GM12878 (cell line): ENCODE measurements around the gene DSTN. TPM values are rescaled to one million over a fixed set of nuclear protein-coding genes. Genes with fewer than 3 reads are reported as not detected.

Experiments used
- ATAC-seq: fragments of 200-7000 bp; cut with Tn5 transposase; 3 replicates; pipeline ENCODE4 v1.9.1; 2020; ENCODE audit warnings: mild to moderate bottlenecking, moderate library complexity
- BruUV-seq: library from RNA; stranded (reverse); fragments of 400-500 nt; replicated peaks from 2 replicates; lab custom pipeline; 2021; lab: Mats Ljungman, UMichigan
- CTCF ChIA-PET: fragments of 300-600 bp; sonication (Branson Sonifier 250); formaldehyde crosslinking; extraction: SDS; loops from one replicate; lab custom pipeline; 2021; ENCODE audit warnings: inconsistent platforms; lab: Yijun Ruan, JAX
- POLR2A ChIA-PET: fragments of 350-600 bp; formaldehyde crosslinking; extraction: SDS; loops from one replicate; lab custom pipeline; 2021; ENCODE audit warnings: inconsistent platforms; lab: Charles Lee
- RAD21 ChIA-PET: fragments of 300-600 bp; sonication (Branson Sonifier 250); formaldehyde crosslinking; loops from one replicate; lab custom pipeline; 2023; ENCODE audit warnings: antibody characterized with exemption; ENCODE audit not compliant: unreplicated experiment; lab: Charles Lee
- SMC1A ChIA-PET: fragments of 300-600 bp; sonication (Branson Sonifier 250); formaldehyde crosslinking; loops from one replicate; lab custom pipeline; 2023; ENCODE audit not compliant: unreplicated experiment, uncharacterized antibody; lab: Charles Lee
- DNase-seq: peaks from one replicate; pipeline ENCODE4 v3.0.0-alpha.2; 2011; ENCODE audit warnings: low read depth, low spot score
- FAIRE-seq: peaks from 3 replicates; lab custom pipeline; 2011; peaks lifted over from hg19 to GRCh38; lab: Jason Lieb, UNC
- H2AFZ ChIP-seq: 2 replicates; pipeline ENCODE4 v1.6.0; 2011; ENCODE audit warnings: low read depth, low read length, control low read depth; ENCODE audit not compliant: control insufficient read depth
- H3K27ac ChIP-seq: 2 replicates; pipeline ENCODE4 v1.5.1; 2011; ENCODE audit warnings: control low read depth; ENCODE audit not compliant: control insufficient read depth, insufficient read depth
- H3K27me3 ChIP-seq, 2 experiments: replicated peaks in 1 of 2; 2 replicates each; pipeline versions ENCODE4 v1.6.0 to v1.6.1; 2011; ENCODE audit warnings: low read length in 1 of 2; ENCODE audit not compliant: control insufficient read depth in 2 of 2, insufficient read depth in 2 of 2
- H3K36me3 ChIP-seq, 2 experiments: 2 replicates each; pipeline ENCODE4 v1.5.1; 2011; ENCODE audit warnings: low read length in 1 of 2; ENCODE audit not compliant: control insufficient read depth in 2 of 2, insufficient read depth in 2 of 2
- H3K4me1 ChIP-seq: 2 replicates; pipeline ENCODE4 v1.6.1; 2011; ENCODE audit warnings: mild to moderate bottlenecking, low read length, moderate library complexity, mixed read lengths; ENCODE audit not compliant: control insufficient read depth, insufficient read depth
- H3K4me2 ChIP-seq: 2 replicates; pipeline ENCODE4 v1.6.0; 2011; ENCODE audit warnings: control low read depth; ENCODE audit not compliant: control insufficient read depth, insufficient read depth
- H3K4me3 ChIP-seq: fragments of 200-600 bp; sonication (generic); 2 replicates; pipeline ENCODE4 v1.5.1; 2016
- H3K79me2 ChIP-seq: 2 replicates; pipeline ENCODE4 v1.6.0; 2011; ENCODE audit warnings: low read length; ENCODE audit not compliant: control insufficient read depth, insufficient read depth
- H3K9ac ChIP-seq: 2 replicates; pipeline ENCODE4 v1.8.0; 2011; ENCODE audit warnings: low read length, control low read depth, mixed read lengths; ENCODE audit not compliant: control insufficient read depth, insufficient read depth
- H3K9me3 ChIP-seq: replicated peaks from 3 replicates; pipeline ENCODE4 v1.5.1; 2011; ENCODE audit warnings: mild to moderate bottlenecking, low read length; ENCODE audit not compliant: control insufficient read depth, insufficient read depth
- H4K20me1 ChIP-seq: 2 replicates; pipeline ENCODE4 v1.6.0; 2011; ENCODE audit not compliant: control insufficient read depth, insufficient read depth
- ATF2 ChIP-seq: IDR thresholded peaks from 2 replicates; pipeline ENCODE4 v1.6.1; 2012; ENCODE audit warnings: low read length, inconsistent platforms
- BACH1 ChIP-seq: fragments of 450-650 bp; IDR thresholded peaks from 2 replicates; pipeline ENCODE4 v1.6.1; 2017; ENCODE audit warnings: mild to moderate bottlenecking, borderline replicate concordance
- GABPA ChIP-seq: IDR thresholded peaks from 2 replicates; pipeline ENCODE4 v1.6.1; 2014; ENCODE audit warnings: antibody characterized with exemption, low read depth, mild to moderate bottlenecking, inconsistent platforms
- HDAC6 ChIP-seq: fragments of 200-600 bp; sonication (generic); IDR thresholded peaks from one replicate; pipeline ENCODE4 v1.8.0; 2017; ENCODE audit warnings: antibody characterized with exemption; ENCODE audit not compliant: unreplicated experiment
- MAX ChIP-seq: IDR thresholded peaks from 2 replicates; pipeline ENCODE4 v1.6.1; 2012; ENCODE audit warnings: low read depth, low read length, improper control_type of control experiment
- NFXL1 ChIP-seq: fragments of 450-650 bp; IDR thresholded peaks from 2 replicates; pipeline ENCODE4 v1.6.1; 2017; ENCODE audit warnings: antibody characterized with exemption, mild to moderate bottlenecking, borderline replicate concordance
- PAX5 ChIP-seq: IDR thresholded peaks from 2 replicates; pipeline ENCODE4 v1.6.1; 2011; ENCODE audit warnings: low read depth, low read length, borderline replicate concordance
- PKNOX1 ChIP-seq: fragments of 450-650 bp; IDR thresholded peaks from 2 replicates; pipeline ENCODE4 v1.6.1; 2016; ENCODE audit warnings: mild to moderate bottlenecking
- PML ChIP-seq: IDR thresholded peaks from 2 replicates; pipeline ENCODE4 v1.6.1; 2012; ENCODE audit warnings: low read length, inconsistent platforms
- RUNX3 ChIP-seq: IDR thresholded peaks from 2 replicates; pipeline ENCODE4 v1.6.1; 2012; ENCODE audit warnings: low read length, inconsistent platforms
- SP1 ChIP-seq: IDR thresholded peaks from one replicate; pipeline ENCODE4 v1.6.1; 2011; ENCODE audit warnings: low read depth, low read length
- SREBF1 ChIP-seq: IDR thresholded peaks from 2 replicates; pipeline ENCODE4 v1.6.1; 2012; ENCODE audit warnings: mild to moderate bottlenecking, low read length
- TCF3 ChIP-seq: IDR thresholded peaks from 2 replicates; pipeline ENCODE4 v1.6.1; 2012; ENCODE audit warnings: low read depth, mild to moderate bottlenecking, low read length, borderline replicate concordance; ENCODE audit not compliant: insufficient read depth
- ZBTB33 ChIP-seq: fragments of 450-650 bp; IDR thresholded peaks from 2 replicates; pipeline ENCODE4 v1.6.1; 2017; ENCODE audit warnings: mild to moderate bottlenecking
- ZBTB4 ChIP-seq: fragments of 450-650 bp; formaldehyde crosslinking; IDR thresholded peaks from 2 replicates; pipeline ENCODE4 v1.4.0; 2022; ENCODE audit warnings: mild to moderate bottlenecking, moderate library complexity
- ZNF217 ChIP-seq: fragments of 450-650 bp; IDR thresholded peaks from 2 replicates; pipeline ENCODE4 v1.6.1; 2017; ENCODE audit warnings: antibody characterized with exemption, mild to moderate bottlenecking
- ZZZ3 ChIP-seq: IDR thresholded peaks from 2 replicates; pipeline ENCODE4 v1.6.1; 2011; ENCODE audit warnings: low read depth; ENCODE audit not compliant: control insufficient read depth, insufficient read length
- WGBS: methylation state at CpG from one replicate; pipeline ENCODE4 v1.1.6; 2016; ENCODE audit warnings: low lambda C conversion rate; ENCODE audit not compliant: insufficient replicate concordance, insufficient coverage; ENCODE audit errors: missing lambda C conversion rate; 5-methylcytosine and 5-hydroxymethylcytosine counted together
- in situ Hi-C: fragments of 300-500 bp; cut with MboI; formaldehyde crosslinking; loops from 9 replicates; pipeline ENCODE4 v1.14.3; 2018; ENCODE audit warnings: mixed read lengths
- intact Hi-C: fragments of 100-400 bp; cut with micrococcal nuclease; formaldehyde crosslinking; loops from one replicate; pipeline ENCODE4 v1.14.2; 2022; ENCODE audit not compliant: unreplicated experiment
- polyA plus RNA-seq, 11 experiments: library from polyadenylated mRNA; depleted of rRNA in 4 of 11; unstranded in 6 of 11; stranded (reverse) in 5 of 11; fragments of >200 nt; fragmentation: Nextera tagmentation in 4 of 11; fragmentation: Illumina TruSeq in 1 of 11; extraction: Ambion mirVana in 4 of 11; extraction: Trizol in 1 of 11; gene quantifications; 1 replicate in 1 of 11; 2 replicates in 10 of 11; pipeline versions ENCODE4 v1.2.1 to v1.2.3, GENCODE V29; 2011 to 2016; ENCODE audit warnings: inconsistent platforms in 2 of 11, missing spikeins in 2 of 11, low read depth in 1 of 11
- total RNA-seq, 4 experiments: library from RNA; depleted of rRNA in 3 of 4; stranded (reverse); fragments of >200 nt in 3 of 4; fragmentation: Illumina TruSeq in 1 of 4; extraction: Trizol in 1 of 4; gene quantifications; 2 replicates each; pipeline versions ENCODE4 v1.2.1 to v1.2.3, GENCODE V29; 2013 to 2021

The DSTN gene
- total and polyA plus RNA-seq, 10 of the 15 experiments (the other 5 are each of a cell fraction or from before 2014, with no cell fraction given) = 26.7 to 137 (median 40.8) TPM

- Histone ChIP-seq H3K4me2 (no peak overlapping the region), H3K4me1 (no peaks in the 10 kb centered on the region), H4K20me1 (no peaks in the 10 kb centered on the region), H3K4me3 (no peak overlapping the region), H3K36me3 (peaks cover 16 to 17% of the 10 kb centered on the region in 2 experiments; a peak in 3 of 4 replicates), H3K9me3 (no peaks in the 10 kb centered on the region), H3K27ac (no peak overlapping the region), H2AFZ (no peak overlapping the region), H3K9ac (no peak overlapping the region), H3K27me3 (no peaks in the 10 kb centered on the region), H3K79me2 (no peaks in the 10 kb centered on the region)
- BruUV-seq = no TSS peak
- SMC1A ChIA-PET = interaction anchor here (0.6 kb wide), 1 partner anchor 123 kb away, joined by 3 read pairs; no protein-coding TSS in a partner anchor
- FAIRE-seq (no peak), ATAC-seq (no peak), DNase-seq (no peak)
- CTCF ChIA-PET = no interaction called here
- in situ Hi-C loops = no loop called here
- intact Hi-C loops = no loop called here
- RAD21 ChIA-PET = no interaction called here
- WGBS = 87% methylated on average over 24 of the region's 24 CpGs
- POLR2A ChIA-PET = no interaction called here
- TF ChIP-seq ZBTB33 (no peak), ATF2 (no peak), PKNOX1 (no peak), ZNF217 (no peak), TCF3 (no peak), BACH1 (no peak), HDAC6 (no peak), RUNX3 (no peak), SREBF1 (no peak), SP1 (no peak), PML (no peak), GABPA (no peak), PAX5 (no peak), NFXL1 (no peak), ZBTB4 (CRISPR knock-in tag) (no peak), MAX (no peak), ZZZ3 (no peak)
Measured at GRCh38 chr20:17621229-17621968, 51.5 kb downstream of the DSTN start.
